Activated naive CD8-positive, alpha-beta T cell treated with anti-CD3 and anti-CD28 coated beads, Interleukin-2, amount 10 ng/mL, durations not matched to agents 7 days and 5 days (primary cell): ENCODE data around the gene KLK7. TPM values are rescaled to one million over a fixed set of nuclear protein-coding genes. Genes with fewer than 3 reads are reported as not detected.

Experiments
- ATAC-seq: fragments of 150-1000 bp; cut with Tn5 transposase; one replicate; pipeline ENCODE4 v1.10.0; 2021; ENCODE audit warnings: low read depth, moderate library complexity
- POLR2A ChIA-PET: fragments of 350-600 bp; sonication (Branson Sonifier 250); formaldehyde crosslinking; loops from one replicate; lab custom pipeline; 2021; ENCODE audit warnings: antibody characterized with exemption; lab: Charles Lee
- DNase-seq: peaks from one replicate; pipeline ENCODE4 v3.0.0; 2021
- H3K27ac Mint-ChIP-seq: one replicate; pipeline ENCODE4 v1.8.0; 2022; ENCODE audit warnings: mild to moderate bottlenecking, mixed read lengths
- H3K27me3 Mint-ChIP-seq: one replicate; pipeline ENCODE4 v1.8.0; 2022; ENCODE audit warnings: mild to moderate bottlenecking, moderate library complexity, mixed read lengths
- H3K36me3 Mint-ChIP-seq: one replicate; pipeline ENCODE4 v1.8.0; 2021; ENCODE audit warnings: mild to moderate bottlenecking, mixed read lengths
- H3K4me1 Mint-ChIP-seq: one replicate; pipeline ENCODE4 v1.8.0; 2021; ENCODE audit warnings: mixed read lengths
- H3K4me3 Mint-ChIP-seq: one replicate; pipeline ENCODE4 v1.8.0; 2022; ENCODE audit warnings: mild to moderate bottlenecking, moderate library complexity, mixed read lengths
- H3K9me3 Mint-ChIP-seq: one replicate; pipeline ENCODE4 v1.8.0; 2021; ENCODE audit warnings: mixed read lengths
- total RNA-seq, 2 experiments: library from RNA; stranded (reverse); gene quantifications; one replicate each; pipeline ENCODE4 v1.2.3, GENCODE V29; 2021

KLK7 gene
- total RNA-seq, 2 experiments from 2014 or later, result not detected

DNA sequence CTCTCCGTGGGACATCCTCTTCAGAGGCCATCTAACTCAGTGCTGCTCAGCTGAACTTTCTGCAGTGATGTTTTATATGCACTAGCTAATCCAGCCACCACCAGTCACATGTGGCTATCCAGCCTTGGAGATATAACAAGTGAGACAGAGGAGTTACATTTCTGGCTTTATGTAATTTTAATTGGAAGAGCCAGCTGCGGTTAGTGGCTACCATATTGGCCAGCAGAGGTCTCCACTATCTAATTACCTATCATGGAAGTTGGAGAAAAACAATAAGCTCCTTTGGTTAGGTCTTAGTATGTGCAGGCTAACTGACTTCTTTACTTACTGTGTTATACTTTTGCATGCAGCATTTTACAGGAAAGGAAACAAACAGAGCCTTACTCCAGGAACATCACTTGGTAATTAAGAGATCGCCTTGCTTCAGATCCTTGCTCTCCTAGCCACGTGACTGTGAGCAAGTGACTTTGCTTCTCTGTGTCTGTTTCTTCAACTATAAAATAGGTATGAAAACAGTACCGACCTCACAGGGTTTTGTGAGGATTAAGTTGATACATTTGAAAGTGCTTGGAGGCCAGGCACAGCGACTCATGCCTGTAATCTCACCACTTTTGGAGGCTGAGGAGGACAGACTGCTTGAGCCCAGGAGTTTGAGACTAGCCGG, 37.4 kb upstream of the KLK7 start:
- H3K36me3 Mint-ChIP-seq, result no peaks in the 10 kb centered on the region
- H3K9me3 Mint-ChIP-seq, result no peaks in the 10 kb centered on the region
- peaks cover 15% of the 10 kb centered on the region for H3K4me1 Mint-ChIP-seq
- H3K27ac Mint-ChIP-seq, result no peak overlapping the region
- DNase-seq (no peak), ATAC-seq (no peak)
- H3K4me3 Mint-ChIP-seq, result no peak overlapping the region
- POLR2A ChIA-PET, result no interaction called here
- peaks cover 61% of the 10 kb centered on the region for H3K27me3 Mint-ChIP-seq

DNA sequence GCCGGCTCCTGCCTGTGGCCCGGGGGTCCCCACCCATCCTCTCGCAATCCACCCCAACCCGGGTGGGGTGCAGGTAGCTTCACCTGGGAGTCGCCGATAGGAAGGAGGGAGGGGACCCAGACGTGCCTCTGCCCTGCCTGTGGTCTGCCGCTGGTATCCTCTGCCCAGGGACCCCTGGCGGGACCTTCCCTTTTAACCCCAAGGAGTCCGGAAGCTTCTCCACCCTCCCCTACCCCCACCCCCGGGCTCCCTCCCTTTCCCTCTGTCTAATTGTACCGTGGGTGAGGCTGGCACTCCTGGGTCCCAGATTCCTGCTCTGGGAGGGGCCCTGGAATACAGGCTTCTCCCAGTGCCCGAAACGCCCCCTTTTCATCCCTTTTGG, 35.8 kb upstream of the KLK7 start, which contains the start of gene KLK10:
Gene KLK10 (minus strand): TSS at position 166 of the 382 bp plus-strand sequence. CDS start 579 bp downstream, outside the sequence.
- Mint-ChIP-seq H3K36me3 (no peaks in the 10 kb centered on the region), H3K4me1 (peaks cover 19% of the 10 kb centered on the region), H3K27me3 (peaks cover 64% of the 10 kb centered on the region), H3K27ac (no peak within 1 kb of the TSS), H3K9me3 (no peaks in the 10 kb centered on the region), H3K4me3 (peak within 1 kb of the TSS; percentile 72)
- ATAC-seq (no peak), DNase-seq (no peak)
- POLR2A ChIA-PET, result interaction anchor here (1.0 kb wide), 1 partner anchor 8 kb away, joined by 3 read pairs; no protein-coding TSS in a partner anchor

DNA sequence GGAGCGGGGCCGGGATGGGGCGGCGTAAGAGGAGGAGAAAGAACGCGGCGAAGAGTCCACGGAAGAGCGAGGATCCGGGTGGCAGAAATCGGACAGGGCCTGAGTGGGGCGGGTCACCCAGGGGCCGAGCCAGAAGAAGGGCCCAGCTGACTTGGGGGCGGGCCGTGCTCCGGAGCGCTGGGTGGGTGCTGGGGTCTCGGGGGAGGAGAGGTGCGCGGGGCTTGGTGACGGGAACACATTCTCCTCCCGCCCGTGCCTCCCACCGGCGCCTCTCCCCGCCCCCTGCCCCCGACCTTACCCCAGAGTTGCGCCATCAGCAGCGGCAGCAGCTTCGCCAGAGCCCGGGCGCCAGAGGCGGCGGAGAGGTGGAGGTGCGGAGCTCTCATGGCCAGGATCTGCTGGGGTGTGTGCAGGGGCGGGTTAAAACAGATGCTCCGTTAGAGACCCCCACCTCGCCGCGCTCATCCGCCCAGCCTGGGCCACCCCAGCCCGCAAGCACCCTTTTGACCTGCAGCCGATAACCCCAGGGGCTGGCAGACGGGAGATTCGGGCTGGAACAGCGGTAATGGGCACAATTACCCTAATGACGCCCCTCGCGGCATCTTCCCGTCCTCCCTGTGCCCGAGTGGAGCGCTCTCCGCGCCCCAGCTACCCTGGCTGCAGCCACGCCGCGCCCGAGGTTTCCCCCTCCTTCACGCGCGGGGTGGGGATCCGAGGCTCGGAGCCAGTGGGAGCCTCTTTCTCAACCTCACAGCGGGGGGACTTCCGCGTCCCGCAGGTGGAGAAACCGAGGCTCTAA, 35.2 kb upstream of the KLK7 start:
- Mint-ChIP-seq H3K9me3 (no peaks in the 10 kb centered on the region), H3K27ac (no peak overlapping the region), H3K36me3 (no peaks in the 10 kb centered on the region), H3K4me1 (peaks cover 25% of the 10 kb centered on the region), H3K27me3 (peaks cover 64% of the 10 kb centered on the region), H3K4me3 (peak overlapping the region; percentile 72)
- ATAC-seq (no peak), DNase-seq (no peak)
- POLR2A ChIA-PET, result interaction anchor here (1.0 kb wide), 1 partner anchor 8 kb away, joined by 3 read pairs; no protein-coding TSS in a partner anchor

DNA sequence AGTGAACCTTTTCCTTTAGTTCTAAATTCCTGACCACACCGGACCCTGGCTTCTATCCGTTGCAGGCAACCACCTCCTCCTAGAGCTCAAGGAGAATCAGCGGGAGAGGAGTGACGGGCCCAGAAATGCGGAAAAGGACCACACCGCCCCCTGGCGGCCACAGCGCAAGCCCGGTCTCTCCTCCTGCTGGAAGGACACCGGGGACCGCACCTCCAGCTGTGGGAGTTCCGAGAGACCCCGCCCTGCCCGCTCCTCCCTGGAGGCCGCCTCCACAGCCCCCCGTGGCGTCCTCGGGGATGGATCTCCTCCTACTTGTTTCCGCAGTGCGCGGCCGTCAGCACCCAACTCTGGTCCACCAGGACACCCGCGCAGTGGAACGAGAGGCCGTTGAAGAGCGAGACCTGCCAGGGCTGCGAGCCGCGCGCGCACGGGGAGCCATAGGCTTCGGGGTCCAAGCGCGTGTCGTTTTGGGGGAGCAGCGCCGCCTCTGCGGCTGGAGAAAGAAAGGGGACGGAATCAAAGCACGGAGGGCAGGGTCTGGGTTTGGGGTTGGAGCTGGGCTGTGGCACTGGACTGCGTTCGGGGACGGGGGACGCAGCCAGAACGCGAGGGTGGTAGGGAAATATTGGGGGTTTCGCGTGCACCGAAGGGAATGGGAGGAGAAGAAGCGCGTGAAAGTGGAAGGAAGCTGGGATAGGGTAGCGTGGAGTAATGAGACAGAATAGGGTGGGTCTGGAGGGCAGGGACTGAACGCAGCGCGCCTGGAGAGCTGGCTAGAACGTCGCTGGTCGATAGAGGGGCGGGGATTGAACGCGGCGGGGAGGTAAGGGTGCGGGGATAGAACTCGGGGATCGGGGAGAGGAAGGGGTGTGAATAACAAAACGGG, 33.3 kb upstream of the KLK7 start:
- ATAC-seq (peak; percentile 46), DNase-seq (peak; percentile 73)
- POLR2A ChIA-PET, result no interaction called here
- Mint-ChIP-seq H3K9me3 (no peaks in the 10 kb centered on the region), H3K4me1 (peaks cover 27% of the 10 kb centered on the region), H3K4me3 (peak overlapping the region; percentile 44), H3K36me3 (no peaks in the 10 kb centered on the region), H3K27ac (no peak overlapping the region), H3K27me3 (peaks cover 57% of the 10 kb centered on the region)

DNA sequence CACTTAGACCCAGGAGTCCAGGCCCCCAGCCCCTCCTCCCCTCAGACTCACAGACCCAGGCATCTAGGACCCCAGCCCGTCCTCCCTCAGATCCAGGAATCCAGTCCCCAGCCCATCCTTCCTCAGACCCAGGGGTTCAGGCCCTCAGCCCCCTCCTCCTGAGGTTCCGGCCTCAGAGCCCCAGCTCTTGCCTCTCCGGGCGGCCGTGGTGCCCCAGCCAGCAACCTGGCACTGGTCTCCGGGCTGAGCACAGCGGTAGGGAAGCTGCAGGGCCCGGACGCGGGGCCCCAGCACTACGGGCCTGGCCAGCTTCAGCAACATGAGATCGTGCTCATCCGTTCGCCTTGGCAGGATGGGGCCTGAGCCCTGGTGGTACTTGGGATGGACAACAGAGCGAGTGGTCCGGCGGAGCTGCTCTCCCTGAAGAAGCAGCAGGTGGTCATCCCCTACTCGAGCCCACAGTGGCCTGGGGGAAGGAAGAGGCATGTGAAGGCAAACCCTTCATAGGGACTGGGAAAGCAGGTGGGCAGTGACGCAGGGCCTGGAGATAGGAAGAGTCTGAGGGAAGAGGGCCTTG, 32.1 kb upstream of the KLK7 start:
- H3K9me3 Mint-ChIP-seq, result no peaks in the 10 kb centered on the region
- POLR2A ChIA-PET, result no interaction called here
- ATAC-seq (no peak), DNase-seq (no peak)
- peaks cover 27% of the 10 kb centered on the region for H3K4me1 Mint-ChIP-seq
- peaks cover 48% of the 10 kb centered on the region for H3K27me3 Mint-ChIP-seq
- no peaks in the 10 kb centered on the region for H3K36me3 Mint-ChIP-seq
- H3K27ac Mint-ChIP-seq, result no peak overlapping the region
- no peak overlapping the region for H3K4me3 Mint-ChIP-seq

DNA sequence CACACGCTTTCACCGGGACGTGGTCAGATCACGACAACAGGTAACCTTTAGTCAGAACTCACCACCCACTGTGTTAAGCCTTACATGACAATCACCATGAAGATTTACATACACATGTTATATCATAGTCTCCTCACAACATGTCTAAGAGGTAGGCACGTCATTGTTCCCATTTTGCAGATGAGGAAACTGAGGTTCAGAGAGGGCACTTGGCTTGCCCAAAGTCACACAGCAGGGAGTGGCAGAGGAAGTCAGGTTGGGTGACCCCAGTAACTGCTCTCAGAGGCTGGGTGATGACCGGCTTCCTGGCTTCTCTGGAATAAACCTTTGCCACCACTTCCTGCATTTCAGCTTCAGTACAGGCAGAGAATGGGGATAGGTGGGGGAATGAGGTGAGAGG, 30.5 kb upstream of the KLK7 start:
- ATAC-seq, result no peak
- Mint-ChIP-seq H3K36me3 (no peaks in the 10 kb centered on the region), H3K4me1 (peaks cover 23% of the 10 kb centered on the region), H3K27ac (no peak overlapping the region), H3K4me3 (no peak overlapping the region), H3K27me3 (peaks cover 38% of the 10 kb centered on the region), H3K9me3 (no peaks in the 10 kb centered on the region)
- DNase-seq, result no peak
- POLR2A ChIA-PET, result no interaction called here

DNA sequence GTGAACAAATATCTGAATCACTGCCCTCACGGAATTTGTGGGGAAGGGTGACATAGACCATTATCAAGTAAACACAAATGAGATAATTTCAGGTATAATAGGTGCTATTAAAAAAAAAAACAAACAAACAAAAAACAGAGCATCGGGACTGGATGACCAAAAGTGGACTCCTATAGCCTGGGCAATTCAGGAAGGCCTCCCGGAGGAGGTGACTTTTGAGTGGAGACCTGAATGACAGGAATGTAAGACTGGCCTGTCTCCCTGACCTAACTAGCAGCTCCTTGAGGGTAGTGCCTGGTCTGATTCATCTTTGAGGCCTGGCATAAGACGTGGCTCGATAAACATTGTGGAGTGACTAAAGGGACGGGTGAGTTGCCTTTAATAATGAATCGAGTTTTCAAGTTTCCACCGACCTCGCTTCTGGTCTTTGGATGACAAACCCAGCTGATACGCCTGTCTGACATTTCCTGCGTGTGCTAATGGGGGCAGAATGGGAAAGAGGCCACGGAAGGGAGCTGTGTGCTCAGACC, 29.0 kb upstream of the KLK7 start:
- POLR2A ChIA-PET, result no interaction called here
- Mint-ChIP-seq H3K4me1 (peaks cover 18% of the 10 kb centered on the region), H3K27ac (no peak overlapping the region), H3K4me3 (no peak overlapping the region), H3K36me3 (no peaks in the 10 kb centered on the region), H3K27me3 (peaks cover 28% of the 10 kb centered on the region), H3K9me3 (no peaks in the 10 kb centered on the region)
- ATAC-seq (no peak), DNase-seq (no peak)

DNA sequence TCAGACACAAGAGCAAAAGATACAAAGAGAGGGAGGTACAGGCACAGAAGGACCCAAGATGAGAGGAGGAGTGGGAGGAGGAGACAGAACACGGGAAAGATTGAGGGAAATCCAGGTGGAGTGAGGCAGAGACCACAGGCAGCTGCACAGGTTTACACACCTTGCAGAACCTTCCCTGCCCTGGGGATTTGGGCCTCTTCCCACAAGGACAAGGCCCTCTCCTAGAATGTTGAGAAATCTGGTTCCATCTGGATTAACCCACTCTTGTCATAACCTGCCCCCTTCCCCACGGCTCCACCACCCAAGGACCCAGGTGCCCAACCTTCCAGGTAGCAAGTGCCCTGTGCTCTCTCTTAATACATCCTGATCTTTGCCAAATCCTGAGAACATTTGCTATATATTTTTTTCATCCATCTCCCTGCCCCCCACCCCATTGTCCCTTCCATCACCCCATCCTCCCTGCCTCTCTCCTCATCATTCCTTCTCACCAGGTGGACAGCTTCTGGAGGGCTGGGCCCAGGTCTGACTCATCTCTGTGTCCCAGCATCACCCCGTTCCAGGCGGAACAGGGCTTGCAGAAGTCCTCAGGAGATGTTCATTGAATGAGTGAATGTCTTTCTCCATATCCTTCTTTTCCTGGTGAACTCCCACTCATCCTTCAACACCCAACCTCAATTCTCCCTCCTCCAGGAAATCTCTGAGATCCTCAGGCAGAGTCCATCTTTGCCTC, 26.5 kb upstream of the KLK7 start:
- H3K4me1 Mint-ChIP-seq, result peaks cover 11% of the 10 kb centered on the region

DNA sequence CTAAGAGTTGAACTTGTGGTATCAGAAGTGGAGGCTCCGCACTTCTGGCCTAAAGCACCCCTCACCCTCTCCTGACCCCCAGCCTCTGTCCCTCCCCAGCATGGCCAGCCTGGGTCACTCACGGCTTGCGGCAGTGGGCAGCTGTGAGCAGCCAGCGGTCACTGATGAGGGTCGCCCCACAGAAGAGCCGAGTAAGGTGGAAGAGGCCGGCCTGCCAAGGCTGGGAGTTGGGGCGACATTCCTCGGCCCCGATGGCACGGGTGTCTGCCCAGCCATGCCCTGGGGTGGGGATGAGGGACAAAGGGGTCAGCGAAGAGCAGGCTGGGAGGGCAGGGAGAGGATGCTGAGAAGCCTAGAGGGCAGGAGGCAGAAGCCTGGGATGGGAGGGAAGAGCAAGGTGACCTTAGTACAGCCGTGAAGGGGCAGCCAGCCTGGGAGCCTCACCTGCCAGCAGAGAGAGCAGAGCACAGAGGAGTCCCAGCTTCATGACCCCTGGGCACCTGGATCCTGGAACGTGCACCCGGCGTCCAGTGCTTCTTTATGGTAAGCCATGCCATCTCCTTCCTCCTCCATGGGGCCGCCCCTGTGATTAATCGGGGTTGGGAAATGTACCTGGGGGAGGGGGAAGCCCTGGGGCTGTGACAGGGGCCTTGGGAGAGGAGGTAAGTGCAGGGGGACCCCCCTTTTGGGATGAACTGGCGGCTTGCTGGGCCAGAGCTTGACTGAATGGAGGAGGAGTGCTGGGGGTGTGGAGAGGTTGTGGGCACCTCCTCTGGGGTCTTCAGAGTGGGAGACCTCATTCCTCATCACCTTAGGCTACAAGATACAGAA, 25.6 kb upstream of the KLK7 start:
- Mint-ChIP-seq H3K9me3 (no peaks in the 10 kb centered on the region), H3K4me3 (no peak overlapping the region), H3K36me3 (no peaks in the 10 kb centered on the region), H3K27me3 (peaks cover 7% of the 10 kb centered on the region), H3K4me1 (peaks cover 6% of the 10 kb centered on the region), H3K27ac (no peak overlapping the region)
- DNase-seq (no peak), ATAC-seq (no peak)
- POLR2A ChIA-PET, result no interaction called here

More for the DNA sequence above, 26.5 kb upstream of the KLK7 start:
- no peak for DNase-seq
- no peaks in the 10 kb centered on the region for H3K9me3 Mint-ChIP-seq
- H3K4me3 Mint-ChIP-seq, result no peak overlapping the region
- H3K27ac Mint-ChIP-seq, result no peak overlapping the region
- POLR2A ChIA-PET, result no interaction called here
- ATAC-seq, result no peak
- peaks cover 9% of the 10 kb centered on the region for H3K27me3 Mint-ChIP-seq
- H3K36me3 Mint-ChIP-seq, result no peaks in the 10 kb centered on the region

DNA sequence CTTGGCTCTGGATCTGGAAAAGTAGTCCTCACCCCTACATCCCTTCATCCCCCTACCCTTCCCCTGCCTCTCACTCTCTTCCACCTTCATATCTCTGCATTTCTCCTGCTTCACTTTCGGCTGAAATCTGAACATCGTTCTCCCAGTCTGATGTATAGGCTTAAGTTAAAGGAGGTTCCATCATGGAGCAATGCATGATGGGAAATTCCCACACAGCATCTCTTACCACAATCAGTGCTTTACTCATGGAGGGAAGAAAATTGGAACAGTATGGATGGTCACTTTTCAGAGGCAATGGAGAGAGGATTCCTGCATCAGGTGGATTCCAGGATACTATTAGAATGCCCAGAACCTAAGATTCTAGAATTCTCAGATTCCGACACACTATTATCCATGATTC, 23.8 kb upstream of the KLK7 start:
- ATAC-seq (no peak), DNase-seq (no peak)
- Mint-ChIP-seq H3K4me3 (no peak overlapping the region), H3K27ac (no peak overlapping the region), H3K4me1 (no peaks in the 10 kb centered on the region), H3K36me3 (no peaks in the 10 kb centered on the region), H3K27me3 (peaks cover 10% of the 10 kb centered on the region), H3K9me3 (no peaks in the 10 kb centered on the region)
- POLR2A ChIA-PET, result interaction anchor here (0.7 kb wide), 1 partner anchor 16 kb away, joined by 4 read pairs; no protein-coding TSS in a partner anchor

DNA sequence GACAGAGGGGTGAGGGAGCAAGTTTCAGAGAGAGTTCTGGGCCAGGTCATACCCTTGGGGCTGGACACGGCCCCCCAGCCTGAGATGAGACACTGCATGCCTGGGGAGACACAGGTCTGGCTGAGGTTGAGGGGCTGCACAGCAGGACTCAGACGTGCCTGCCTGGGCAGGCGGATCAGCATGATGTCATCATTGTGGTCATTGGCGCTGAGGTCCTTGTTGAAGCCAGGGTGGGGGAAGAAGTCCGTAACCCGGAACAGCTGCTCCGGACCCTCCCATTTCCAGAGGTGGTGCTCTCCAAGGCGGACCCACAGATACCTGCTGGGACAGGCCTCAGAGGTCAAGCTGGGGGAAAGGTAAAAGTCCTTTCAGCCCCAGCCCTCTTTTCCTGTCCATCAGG, 22.7 kb upstream of the KLK7 start:
- no peak overlapping the region for H3K4me3 Mint-ChIP-seq
- POLR2A ChIA-PET, result no interaction called here
- no peaks in the 10 kb centered on the region for H3K9me3 Mint-ChIP-seq
- H3K36me3 Mint-ChIP-seq, result no peaks in the 10 kb centered on the region
- no peaks in the 10 kb centered on the region for H3K4me1 Mint-ChIP-seq
- ATAC-seq (no peak), DNase-seq (no peak)
- peaks cover 19% of the 10 kb centered on the region for H3K27me3 Mint-ChIP-seq
- no peak overlapping the region for H3K27ac Mint-ChIP-seq

DNA sequence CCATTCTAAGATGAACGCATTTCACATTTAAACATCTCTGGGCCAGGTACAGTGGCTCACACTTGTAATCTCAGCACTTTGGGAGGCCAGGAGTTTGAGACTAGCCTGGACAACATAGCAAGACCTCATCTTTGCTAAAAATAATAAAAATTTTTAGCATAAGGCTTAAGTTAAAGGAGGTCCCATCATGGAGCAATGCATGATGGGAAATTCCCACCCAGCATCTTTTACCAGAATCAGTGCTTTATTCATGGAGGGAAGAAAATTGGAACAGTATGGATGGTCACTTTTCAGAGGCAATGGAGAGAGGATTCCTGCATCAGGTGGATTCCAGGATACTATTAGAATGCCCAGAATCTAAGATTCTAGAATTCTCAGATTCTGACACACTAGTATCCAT, 21.5 kb upstream of the KLK7 start:
- Mint-ChIP-seq H3K27ac (no peak overlapping the region), H3K4me3 (no peak overlapping the region), H3K36me3 (no peaks in the 10 kb centered on the region), H3K4me1 (no peaks in the 10 kb centered on the region), H3K9me3 (no peaks in the 10 kb centered on the region), H3K27me3 (peaks cover 22% of the 10 kb centered on the region)
- no peak for ATAC-seq
- no peak for DNase-seq
- POLR2A ChIA-PET, result no interaction called here
